CD1c-positive myeloid dendritic cell (primary cell): ENCODE results near the gene CCDC141.

ENCODE experiments used
- DNase-seq: peaks from one replicate; pipeline ENCODE4 v3.0.0-alpha.2; 2016; ENCODE audit errors: extremely low spot score

Gene CCDC141

DNA sequence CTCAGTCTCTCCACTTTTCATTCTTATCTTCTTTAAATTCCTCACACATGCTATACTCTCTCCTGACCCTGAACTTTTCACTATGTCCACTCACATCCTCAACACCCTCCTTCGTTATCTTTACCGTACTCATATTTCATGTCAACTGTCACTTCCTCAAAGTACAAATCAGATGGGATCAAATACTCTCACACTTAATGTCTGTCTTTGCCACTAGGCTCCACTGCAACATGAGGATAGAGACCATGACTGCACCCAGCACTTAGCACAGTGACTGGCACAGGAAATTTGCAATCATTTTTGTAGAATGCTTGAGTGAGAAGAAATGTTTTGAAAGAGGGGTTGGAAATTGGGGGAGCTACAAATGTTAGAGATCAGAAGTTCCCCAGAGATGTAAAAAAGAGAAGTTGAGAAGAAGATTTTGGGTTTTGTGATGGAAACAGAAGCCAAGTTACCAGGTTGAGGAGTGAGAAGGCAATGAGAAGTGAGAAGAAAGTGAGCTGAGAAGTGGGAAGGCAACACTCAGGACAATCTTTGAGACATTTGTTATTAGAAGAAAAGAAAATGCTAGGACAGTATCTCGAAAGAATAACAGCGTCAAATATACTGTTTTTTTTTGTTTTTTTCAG is 87.0 kb downstream of the CCDC141 start:
- DNase-seq: no peak

DNA sequence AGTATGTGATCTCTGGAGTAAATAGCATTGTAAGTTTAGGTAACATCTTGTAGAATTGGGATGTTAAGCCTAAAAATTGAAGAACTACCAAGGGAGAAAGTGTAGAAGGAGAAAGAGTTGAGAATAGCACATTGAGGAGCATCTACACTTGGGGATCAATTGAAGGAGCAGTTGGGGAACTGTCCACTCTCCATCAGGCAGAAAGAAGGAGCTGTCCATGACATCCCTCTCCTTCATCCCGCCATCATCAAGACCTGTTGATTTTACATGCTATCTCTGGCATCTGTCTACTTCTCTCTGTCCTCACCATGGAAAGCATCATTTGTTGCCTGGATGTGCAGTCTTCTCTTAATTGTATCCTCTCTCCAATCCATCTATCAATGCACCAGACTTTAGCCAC is 87.8 kb downstream of the CCDC141 start:
- no peak for DNase-seq

DNA sequence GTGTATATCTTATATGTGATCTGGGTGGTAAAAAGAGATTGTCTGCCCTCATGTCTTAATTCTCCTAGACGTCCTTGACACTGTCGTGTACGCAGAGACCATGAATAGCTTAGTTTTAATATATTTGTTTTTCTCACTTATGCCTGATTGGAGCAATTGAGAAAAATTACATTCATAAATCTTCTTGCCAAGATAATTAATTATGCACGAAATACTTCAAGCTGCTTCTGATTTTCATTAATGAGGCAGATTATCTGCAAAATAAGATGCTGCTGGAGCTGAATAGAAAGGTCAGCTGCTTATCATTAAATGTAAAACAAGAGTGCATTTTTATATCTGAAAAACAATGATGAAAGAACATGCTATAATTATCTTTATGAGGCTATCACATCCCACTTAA is 95.9 kb downstream of the CCDC141 start:
- DNase-seq: no peak

DNA sequence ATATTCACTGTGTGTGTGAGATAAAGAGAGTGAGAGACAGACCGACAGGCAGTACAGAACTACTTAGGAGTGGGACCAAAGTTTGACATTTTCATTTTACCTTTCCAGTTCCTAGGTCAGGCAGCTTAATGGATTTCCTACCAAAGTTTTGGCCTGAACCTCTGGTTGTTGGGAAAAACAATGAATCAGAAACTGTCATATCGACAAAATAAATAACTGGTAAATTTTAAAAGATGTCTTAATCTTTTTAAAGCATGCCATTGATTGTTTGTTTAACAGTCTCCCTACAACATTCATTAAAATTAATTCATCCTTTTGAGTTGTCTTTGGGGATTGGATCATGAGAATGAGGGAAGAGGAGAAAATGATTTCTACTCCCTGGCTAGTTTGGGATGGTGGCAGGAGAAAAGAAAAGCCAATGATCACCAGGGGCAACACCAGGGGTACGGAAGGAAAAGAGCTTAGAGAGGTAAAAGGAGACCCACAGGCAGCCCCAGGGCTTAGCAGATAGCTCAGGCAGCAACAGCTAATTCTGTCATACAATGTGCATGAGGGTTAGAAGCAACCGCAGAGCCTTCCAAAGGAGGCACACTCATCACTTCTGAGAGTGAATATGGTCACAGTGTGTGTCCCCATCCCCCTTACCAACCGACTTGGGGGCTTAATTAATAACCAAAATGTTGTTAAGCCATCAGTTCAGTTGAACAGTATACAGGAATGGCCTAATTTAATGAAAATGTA is 98.5 kb downstream of the CCDC141 start:
- no peak for DNase-seq

DNA sequence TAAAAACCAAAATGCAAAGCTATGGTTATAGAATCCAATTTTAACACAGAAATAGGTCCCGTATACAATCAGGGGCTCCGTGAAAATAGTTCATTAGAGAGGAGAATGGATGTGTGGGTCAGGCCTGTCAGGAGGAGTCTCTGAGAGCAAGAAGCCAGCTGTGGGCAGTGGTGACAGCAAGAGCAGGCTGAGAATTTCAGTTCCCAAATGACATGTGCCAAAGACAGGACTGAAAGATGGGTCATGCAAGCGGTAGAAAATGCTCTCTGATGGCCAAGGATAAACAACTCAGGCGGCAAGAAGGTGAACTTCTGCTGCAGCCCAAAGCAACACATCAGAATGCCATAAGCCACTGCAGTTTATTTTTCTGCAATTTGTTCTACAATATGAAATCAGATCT is 100.4 kb downstream of the CCDC141 start:
- DNase-seq: no peak

DNA sequence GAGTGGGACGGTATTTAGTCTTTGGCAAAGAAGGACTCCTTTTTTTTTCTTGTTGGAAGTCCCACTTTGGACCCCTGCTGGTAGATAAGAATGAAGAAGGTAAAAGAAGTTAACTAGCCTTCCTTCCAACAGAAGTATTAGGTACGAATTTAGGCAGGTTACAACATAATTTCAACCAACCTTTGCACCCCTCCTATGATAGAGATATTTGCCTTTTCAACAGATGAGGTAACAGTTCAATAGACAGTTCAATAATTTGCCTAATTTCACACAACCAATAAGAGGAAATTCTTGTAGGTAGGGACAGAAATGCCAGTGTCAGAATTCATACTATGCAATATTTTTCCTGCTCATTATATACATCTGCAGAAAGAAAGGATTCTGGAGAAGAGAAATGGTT is 100.8 kb downstream of the CCDC141 start:
- DNase-seq: no peak

DNA sequence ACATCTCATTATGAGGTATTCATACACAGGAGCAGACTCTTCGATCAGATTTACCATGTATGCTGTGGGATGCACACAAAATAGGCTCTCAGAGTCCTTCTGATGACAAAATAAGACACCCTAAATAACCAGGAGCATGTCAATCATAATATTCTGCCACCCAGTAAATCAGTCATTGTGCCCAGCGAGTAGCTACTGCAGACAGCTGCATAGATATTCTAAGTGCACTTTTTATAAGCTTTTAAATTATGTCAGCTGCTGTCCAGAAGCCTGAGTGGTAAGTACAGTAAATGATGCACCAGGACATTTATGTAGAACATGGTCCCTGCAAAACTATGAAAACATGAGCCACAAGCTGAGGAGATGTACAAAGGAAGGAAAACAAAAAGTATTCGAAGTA is 102.9 kb downstream of the CCDC141 start:
- no peak for DNase-seq

DNA sequence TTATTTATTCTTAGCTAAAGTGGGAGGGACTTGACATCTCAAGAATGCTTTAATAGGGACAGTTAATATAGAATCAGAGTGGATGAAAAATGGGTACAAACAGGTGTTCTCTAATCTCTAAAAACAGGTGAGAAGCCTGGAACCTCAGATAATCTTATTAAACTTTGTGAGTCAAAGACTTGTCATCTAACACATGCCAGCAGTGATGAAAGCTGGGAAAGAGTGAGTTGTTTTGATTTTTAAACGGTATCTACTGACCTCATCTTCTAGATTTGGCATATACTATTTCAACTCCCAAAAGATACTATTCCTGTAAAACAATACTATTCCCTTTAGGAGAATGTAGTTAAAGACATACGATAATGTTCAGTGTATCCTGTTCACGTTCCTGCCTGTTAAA is 103.4 kb downstream of the CCDC141 start:
- DNase-seq: no peak

DNA sequence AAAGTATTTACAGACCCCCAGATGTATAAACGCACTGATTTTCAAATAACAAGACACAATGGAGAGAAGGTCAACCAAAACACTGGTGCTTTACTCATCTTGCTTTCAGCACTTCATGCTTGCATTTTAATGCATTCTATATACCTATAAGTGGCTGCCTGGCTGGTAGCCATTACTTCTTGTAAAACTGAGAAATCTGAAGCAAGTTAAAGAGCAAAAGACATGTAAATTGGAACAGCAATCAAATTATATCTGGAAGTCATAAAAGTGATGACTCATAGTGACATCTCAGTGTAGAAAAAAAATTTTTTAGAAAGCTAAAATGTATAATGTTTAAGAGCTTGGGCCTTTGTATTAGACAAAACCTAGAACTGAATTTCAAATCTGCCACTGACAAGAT is 106.2 kb downstream of the CCDC141 start:
- DNase-seq: no peak

DNA sequence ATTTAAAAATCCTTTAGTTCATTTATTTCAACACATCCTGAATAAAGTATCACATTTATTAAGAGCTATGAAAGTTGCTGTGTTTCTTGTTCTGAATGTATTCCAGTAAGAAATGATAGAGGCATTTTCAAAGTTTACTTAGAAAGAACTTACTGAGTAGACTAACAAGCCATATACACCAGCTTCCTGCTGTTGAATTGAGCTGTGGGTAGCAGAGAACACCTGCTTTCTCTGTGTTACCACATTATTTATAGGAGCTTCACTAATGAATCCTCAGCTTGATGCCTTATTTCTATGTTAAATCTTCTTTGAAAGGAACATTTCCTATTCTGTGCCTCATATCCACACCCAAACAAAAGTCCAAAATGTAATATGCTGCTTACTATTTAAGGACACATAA is 115.4 kb downstream of the CCDC141 start:
- no peak for DNase-seq

DNA sequence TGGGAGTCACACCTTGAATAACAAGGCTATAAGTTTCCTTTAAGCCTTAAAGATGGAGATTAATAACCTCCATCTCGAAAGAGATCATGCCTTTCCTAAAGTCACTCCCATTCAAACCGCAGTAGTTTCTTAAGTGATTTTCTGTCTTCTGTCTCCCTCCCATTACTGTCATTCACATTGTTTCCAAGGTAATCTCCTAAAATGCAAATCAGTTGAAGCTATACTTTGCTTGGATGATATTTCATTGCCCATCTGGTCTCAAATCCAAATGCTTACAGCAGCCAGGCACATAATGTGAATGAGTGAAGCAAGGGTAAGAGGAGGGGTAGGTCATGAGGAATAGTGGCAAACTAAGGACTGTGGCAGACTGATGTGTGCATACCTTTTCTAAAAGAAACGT is 116.4 kb downstream of the CCDC141 start:
- DNase-seq: no peak

DNA sequence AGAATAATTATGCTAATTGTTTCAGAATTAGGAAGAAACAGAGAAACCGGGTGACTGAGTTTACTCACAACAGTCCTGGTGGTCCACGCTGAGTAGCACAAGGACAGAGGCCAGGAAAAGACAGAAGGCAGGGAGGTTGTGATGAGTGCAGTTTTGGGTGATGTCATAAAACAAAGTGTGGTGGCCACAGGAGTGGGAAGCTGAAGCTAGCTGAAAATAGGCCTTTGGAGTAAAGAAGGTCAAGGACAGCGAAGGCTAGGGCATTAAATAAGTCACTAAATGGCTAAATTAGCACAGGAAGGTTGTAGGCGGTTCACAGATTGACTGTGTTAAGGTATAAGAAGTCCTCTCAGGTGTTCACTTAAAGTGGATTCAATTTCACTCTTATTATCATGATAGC is 121.9 kb downstream of the CCDC141 start:
- DNase-seq: no peak

DNA sequence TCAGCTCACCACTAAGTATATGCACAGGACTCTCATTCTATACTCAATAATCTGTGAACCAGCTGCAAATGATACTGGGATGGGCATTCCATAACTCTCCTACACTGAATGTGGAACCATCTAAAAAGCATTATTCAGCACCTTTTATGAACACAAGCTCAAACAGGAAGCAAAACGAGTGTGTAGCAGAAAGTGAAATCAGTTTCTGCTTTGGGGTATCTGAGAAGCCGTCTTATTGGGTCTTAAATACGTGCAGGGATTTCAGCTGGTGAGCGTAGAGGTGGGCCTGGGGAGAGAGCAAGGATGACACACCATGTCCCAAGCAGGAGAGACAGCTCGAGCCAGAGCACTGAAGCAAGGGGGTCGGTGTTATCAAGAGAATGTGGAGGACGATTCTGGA is 122.8 kb downstream of the CCDC141 start:
- DNase-seq: no peak

DNA sequence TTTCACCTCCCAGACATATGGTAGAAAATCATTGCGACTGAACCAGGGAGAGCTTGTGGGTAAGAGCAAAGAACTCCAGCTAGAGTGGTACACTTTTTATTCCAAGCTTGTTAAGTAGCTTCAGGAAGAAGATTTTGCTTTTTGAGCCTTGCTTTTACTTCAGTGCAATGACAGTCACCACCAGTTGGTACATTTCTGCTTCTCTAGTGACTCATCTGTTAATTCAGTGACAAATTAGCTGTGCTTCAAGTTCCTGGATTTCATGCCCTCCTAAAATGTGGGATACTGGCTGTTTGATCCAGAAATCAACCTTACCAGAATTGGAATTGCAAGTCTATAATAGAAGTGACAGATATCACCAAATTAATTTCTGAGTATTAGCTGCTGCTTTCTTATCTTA is 125.1 kb downstream of the CCDC141 start:
- no peak for DNase-seq

DNA sequence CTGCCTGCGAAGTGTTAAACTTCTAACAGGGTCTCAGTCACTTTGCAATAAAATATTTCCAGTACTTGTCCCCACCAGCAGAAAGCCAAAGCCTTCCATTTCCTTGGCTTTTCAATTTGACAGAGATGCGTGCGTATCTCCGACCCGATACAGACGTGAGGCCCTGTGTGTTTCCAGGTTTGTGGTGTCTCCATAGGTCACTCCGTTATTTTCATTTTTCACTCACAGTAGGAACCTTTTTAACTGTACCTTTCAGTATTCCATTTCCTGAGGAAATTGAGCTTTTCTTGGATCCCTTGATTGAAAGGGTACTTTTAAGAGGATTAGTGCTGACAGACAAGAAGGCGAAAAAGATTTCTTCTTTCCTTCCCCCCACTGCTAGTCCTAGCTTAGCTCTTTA is 126.4 kb downstream of the CCDC141 start:
- DNase-seq: no peak

DNA sequence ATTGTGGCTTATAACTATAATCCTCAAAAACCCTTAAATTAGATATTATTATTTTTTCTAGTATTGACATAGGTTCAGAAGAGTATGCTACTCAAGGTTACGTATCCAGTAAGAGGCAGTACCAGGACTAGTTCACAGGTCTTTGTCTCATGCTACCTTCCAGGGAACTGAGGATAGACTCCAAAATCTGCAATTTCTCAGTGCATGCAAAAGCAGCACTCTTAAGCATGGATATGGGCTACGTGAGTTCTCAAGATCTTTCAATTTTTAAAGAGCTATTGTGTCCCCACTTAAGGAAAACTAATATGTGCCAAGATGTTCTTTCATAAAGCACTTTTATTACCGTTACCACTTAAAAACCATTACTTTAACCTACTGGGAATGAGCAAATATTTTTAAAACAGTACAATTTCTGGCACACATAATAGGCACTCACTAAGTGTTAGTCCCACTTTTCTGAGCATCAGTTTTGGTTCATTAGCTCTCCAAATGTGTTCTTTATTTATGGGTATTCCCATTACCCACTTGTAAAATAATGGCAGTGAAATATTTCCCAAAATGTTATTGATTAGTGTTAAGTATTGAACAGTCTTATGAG is 128.9 kb downstream of the CCDC141 start:
- no peak for DNase-seq

DNA sequence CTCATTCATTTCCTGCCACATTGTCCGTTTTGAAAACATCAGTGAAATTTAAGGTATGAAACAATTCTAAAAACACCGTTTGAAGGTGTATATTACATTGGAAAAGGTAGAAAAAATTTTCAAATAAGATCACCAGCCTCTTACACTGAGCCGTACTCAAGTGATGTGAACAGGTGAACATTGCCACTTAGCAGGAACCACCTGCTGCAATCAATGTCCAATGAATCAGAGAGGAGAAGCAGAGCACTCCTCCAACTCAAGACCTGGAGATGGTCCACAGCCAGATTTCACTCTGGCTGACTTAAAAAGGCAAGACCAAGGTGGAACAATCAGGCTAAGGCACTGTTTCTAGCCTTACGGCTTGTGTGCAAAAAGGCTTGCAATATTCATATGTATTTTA is 132.4 kb downstream of the CCDC141 start:
- DNase-seq: no peak

DNA sequence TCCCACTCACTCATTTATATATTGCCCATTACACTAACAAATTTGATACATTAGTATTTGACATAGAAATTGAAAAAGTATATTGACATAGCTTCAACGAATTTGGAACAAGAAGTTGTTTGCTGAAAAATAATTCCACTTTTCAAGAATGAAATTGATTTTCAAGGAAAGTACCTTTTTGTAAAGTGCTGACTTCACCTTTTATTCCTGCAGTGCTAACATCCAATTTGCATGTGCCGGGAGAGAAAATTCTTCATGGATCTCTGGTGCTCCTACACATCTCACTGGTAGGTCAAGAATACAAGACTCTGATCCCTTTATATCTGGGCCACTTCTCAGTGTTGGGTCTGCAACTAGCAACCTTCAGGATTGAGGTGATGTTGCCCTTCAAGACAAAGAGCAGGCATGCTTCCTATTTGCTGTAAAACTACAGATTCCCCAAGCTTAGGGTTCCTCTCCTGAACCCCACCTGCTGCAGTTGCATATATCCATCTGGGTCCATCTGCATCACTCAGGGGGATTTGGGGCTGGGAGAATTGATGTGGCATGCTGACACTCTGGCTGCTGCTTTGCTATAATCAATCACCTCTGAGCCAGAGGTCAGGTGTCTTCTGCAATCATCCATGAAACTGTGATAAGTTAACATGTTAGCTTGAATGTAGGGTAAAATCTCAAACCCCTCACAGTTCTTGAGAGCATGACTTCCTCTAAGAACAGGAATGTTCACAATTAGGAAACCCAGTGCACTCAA is 134.3 kb downstream of the CCDC141 start:
- no peak for DNase-seq

DNA sequence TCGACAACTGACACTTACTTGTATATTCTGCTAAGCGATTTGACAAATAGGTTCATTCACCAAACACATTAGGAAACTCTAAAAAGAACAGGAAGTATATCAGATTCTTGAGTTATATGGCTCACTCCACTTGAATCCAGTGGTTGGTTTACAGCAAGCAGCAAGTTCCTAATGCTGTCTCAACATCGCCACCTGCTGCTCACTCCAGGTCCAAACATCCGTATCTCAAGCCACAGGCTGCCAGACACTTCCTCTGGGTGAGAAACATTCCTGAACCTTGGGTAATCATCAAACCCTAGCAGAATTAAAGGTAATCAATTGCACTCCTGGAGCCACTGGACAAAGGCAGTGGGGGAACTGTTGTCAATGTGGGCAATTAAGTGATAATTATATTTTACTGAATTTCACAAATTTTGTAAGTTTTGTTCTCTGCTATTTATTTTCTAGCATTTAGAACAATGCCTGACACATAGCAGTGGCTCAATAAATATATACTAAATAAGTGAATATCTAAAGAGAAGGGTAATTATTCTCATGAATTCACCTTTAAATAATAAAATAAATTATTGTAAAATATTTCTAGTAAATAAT is 135.6 kb downstream of the CCDC141 start:
- peak; percentile 86 for DNase-seq

DNA sequence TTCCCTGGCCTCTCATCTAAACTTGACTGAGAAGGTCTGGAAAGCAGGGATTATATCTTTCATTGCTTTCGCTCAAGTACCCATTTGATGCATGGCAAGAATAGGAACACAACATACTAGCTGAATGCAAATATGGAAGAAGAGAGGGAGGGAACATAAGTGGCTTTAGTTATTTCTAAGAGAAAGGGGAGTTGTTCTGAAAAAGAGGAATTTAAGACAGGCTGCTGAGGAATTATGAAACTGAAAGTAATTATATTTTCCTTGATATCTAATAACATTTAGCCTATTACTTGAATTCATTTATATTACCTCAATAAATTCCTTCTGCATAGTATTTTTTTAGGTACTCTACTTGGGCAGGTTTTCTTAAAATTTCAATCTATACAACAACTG is 136.9 kb downstream of the CCDC141 start:
- DNase-seq: peak; percentile 69

DNA sequence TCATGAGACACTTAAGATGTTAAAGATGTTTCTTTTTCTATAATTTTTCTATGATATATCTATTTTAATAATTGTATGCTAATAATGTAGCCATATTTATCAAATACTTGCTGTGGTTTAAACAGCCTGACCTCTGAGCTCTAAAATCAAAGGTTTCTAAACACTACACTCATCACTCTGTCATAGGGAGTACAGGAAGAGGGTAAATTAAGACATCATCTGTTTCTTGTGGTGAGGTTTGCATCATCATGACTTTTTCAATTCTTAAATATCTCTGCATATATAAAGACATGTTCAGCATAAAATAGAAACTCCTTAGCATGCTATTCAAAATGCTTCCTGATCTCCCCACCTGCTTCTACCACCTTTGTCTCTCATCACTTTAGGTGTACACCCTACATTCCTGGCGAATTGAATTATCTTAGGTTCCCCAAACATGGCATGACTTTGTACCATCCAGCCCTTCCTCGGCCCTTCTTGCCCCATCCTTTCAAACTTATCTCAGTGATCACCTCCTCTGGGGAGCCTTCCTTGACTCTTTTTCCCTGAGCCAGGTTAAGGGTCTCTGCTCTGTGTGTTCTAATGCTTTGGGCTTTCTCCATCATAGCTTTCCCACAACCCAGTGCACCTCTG is 137.4 kb downstream of the CCDC141 start:
- DNase-seq: no peak

DNA sequence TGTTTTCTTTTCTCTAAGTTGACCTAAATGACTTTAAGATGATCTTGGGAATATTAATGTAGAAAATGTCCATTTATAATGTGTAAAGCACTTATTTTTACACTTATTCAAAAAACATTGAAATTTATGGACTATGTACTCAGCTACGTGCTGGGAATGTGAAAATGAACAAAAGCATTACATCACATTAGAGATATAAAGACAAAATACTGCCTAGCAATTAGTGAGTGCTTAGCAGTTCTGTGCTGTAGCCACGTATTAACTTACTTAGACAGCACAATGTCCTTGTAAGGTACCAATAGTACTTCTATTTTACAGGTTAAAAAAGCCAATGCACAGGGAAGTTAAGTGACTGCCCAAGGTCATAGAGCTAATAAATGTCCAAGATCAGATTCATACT is 138.9 kb downstream of the CCDC141 start:
- no peak for DNase-seq
